H9 (cell line): ENCODE results near the gene ATP6V0A4. TPM values are rescaled to one million over a fixed set of nuclear protein-coding genes. Genes with fewer than 3 reads are reported as not detected.

Source experiments
- DNase-seq: peaks from one replicate; pipeline ENCODE4 v3.0.0-alpha.2; 2017
- H2AFZ ChIP-seq: one replicate; pipeline ENCODE4 v1.6.1; 2013; ENCODE audit warnings: mild to moderate bottlenecking, low read length, control low read depth, moderate library complexity
- H2AK5ac ChIP-seq: 2 replicates; pipeline ENCODE4 v1.6.1; 2013; ENCODE audit warnings: low read length, control low read depth, mixed read lengths; ENCODE audit not compliant: insufficient read length
- H2BK120ac ChIP-seq: one replicate; pipeline ENCODE4 v1.6.1; 2013; ENCODE audit warnings: low read depth, mild to moderate bottlenecking, low read length, control low read depth, inconsistent platforms; ENCODE audit not compliant: poor library complexity, severe bottlenecking
- H2BK12ac ChIP-seq: 2 replicates; pipeline ENCODE4 v1.6.1; 2013; ENCODE audit warnings: low read length, control low read depth, mixed read lengths, low read depth; ENCODE audit not compliant: insufficient read length
- H2BK15ac ChIP-seq: 2 replicates; pipeline ENCODE4 v1.6.1; 2013; ENCODE audit warnings: low read depth, low read length, control low read depth
- H2BK20ac ChIP-seq: one replicate; pipeline ENCODE4 v1.6.1; 2013; ENCODE audit warnings: low read depth, mild to moderate bottlenecking, low read length, control low read depth, inconsistent platforms; ENCODE audit not compliant: poor library complexity, severe bottlenecking
- H2BK5ac ChIP-seq: 2 replicates; pipeline ENCODE4 v1.6.1; 2013; ENCODE audit warnings: low read length, control low read depth, mixed read lengths; ENCODE audit not compliant: insufficient read length
- H3K14ac ChIP-seq: 2 replicates; pipeline ENCODE4 v1.6.1; 2013; ENCODE audit warnings: low read length, control low read depth; ENCODE audit not compliant: insufficient read depth
- H3K18ac ChIP-seq: 2 replicates; pipeline ENCODE4 v1.6.1; 2013; ENCODE audit warnings: low read depth, mild to moderate bottlenecking, mixed read lengths, low read length, control low read depth; ENCODE audit not compliant: insufficient read length
- H3K23ac ChIP-seq: 2 replicates; pipeline ENCODE4 v1.6.1; 2013; ENCODE audit warnings: low read length, control low read depth, mixed read lengths, low read depth; ENCODE audit not compliant: insufficient read length
- H3K23me2 ChIP-seq: 2 replicates; pipeline ENCODE4 v1.6.1; 2013; ENCODE audit warnings: low read depth, mild to moderate bottlenecking, mixed read lengths, low read length, control low read depth; ENCODE audit not compliant: insufficient read length, poor library complexity, severe bottlenecking
- H3K27ac ChIP-seq: 2 replicates; pipeline ENCODE4 v1.5.1; 2013; ENCODE audit warnings: low read length, control low read depth, mixed read lengths, low read depth; ENCODE audit not compliant: insufficient read length
- H3K27me3 ChIP-seq: 2 replicates; pipeline ENCODE4 v1.6.1; 2013; ENCODE audit warnings: low read length, control low read depth, inconsistent platforms; ENCODE audit not compliant: insufficient read depth
- H3K4ac ChIP-seq: 2 replicates; pipeline ENCODE4 v1.6.1; 2013; ENCODE audit warnings: low read depth, mild to moderate bottlenecking, control low read depth, inconsistent platforms, low read length, moderate library complexity
- H3K4me1 ChIP-seq: 2 replicates; pipeline ENCODE4 v1.6.1; 2013; ENCODE audit warnings: low read length, control low read depth, inconsistent platforms; ENCODE audit not compliant: insufficient read depth
- H3K4me2 ChIP-seq: 2 replicates; pipeline ENCODE4 v1.6.1; 2013; ENCODE audit warnings: low read length, control low read depth, mixed read lengths; ENCODE audit not compliant: insufficient read length, insufficient read depth
- H3K56ac ChIP-seq: 2 replicates; pipeline ENCODE4 v1.6.1; 2013; ENCODE audit warnings: low read depth, mild to moderate bottlenecking, mixed read lengths, low read length, control low read depth; ENCODE audit not compliant: insufficient read length
- H3K79me1 ChIP-seq: 2 replicates; pipeline ENCODE4 v1.6.1; 2013; ENCODE audit warnings: low read depth, mild to moderate bottlenecking, moderate library complexity, low read length, control low read depth, inconsistent platforms; ENCODE audit not compliant: insufficient read depth, poor library complexity, severe bottlenecking
- H3K79me2 ChIP-seq: 2 replicates; pipeline ENCODE4 v1.6.1; 2013; ENCODE audit warnings: low read length, control low read depth, inconsistent platforms; ENCODE audit not compliant: insufficient read depth
- H3K9ac ChIP-seq: 2 replicates; pipeline ENCODE4 v1.6.1; 2013; ENCODE audit warnings: low read length, control low read depth, mixed read lengths; ENCODE audit not compliant: insufficient read length; ENCODE audit errors: extremely low read depth
- H3K9me3 ChIP-seq: one replicate; pipeline ENCODE4 v1.6.1; 2013; ENCODE audit warnings: low read depth, low read length, inconsistent platforms; ENCODE audit not compliant: control insufficient read depth
- H3T11ph ChIP-seq: one replicate; pipeline ENCODE4 v1.6.1; 2013; ENCODE audit warnings: mild to moderate bottlenecking, low read length, control low read depth, inconsistent platforms
- H4K20me1 ChIP-seq: one replicate; pipeline ENCODE4 v1.6.1; 2013; ENCODE audit not compliant: control insufficient read depth, insufficient read length, insufficient read depth
- H4K5ac ChIP-seq: 2 replicates; pipeline ENCODE4 v1.6.1; 2013; ENCODE audit warnings: low read depth, mild to moderate bottlenecking, mixed read lengths, low read length, control low read depth; ENCODE audit not compliant: insufficient read length
- H4K8ac ChIP-seq: replicated peaks from 2 replicates; pipeline ENCODE4 v1.6.1; 2013; ENCODE audit warnings: low read length, control low read depth, mixed read lengths, low read depth; ENCODE audit not compliant: insufficient read length
- H4K91ac ChIP-seq: 2 replicates; pipeline ENCODE4 v1.6.1; 2013; ENCODE audit warnings: low read depth, mild to moderate bottlenecking, moderate library complexity, mixed read lengths, low read length, control low read depth; ENCODE audit not compliant: insufficient read length
- H3K27ac Mint-ChIP-seq, 3 experiments: 2 replicates in 2 of 3; 3 replicates in 1 of 3; pipeline ENCODE4 v1.8.0; 2020 to 2021; ENCODE audit warnings: mixed read lengths in 3 of 3, mild to moderate bottlenecking in 1 of 3, moderate library complexity in 1 of 3
- H3K27me3 Mint-ChIP-seq: 2 replicates; pipeline ENCODE4 v1.8.0; 2021; ENCODE audit warnings: low read depth, mild to moderate bottlenecking, moderate library complexity, mixed read lengths
- H3K36me3 Mint-ChIP-seq, 3 experiments: 2 replicates in 2 of 3; 3 replicates in 1 of 3; pipeline ENCODE4 v1.8.0; 2020 to 2021; ENCODE audit warnings: low read depth in 3 of 3, mixed read lengths in 3 of 3; ENCODE audit not compliant: insufficient read depth in 1 of 3
- H3K4me1 Mint-ChIP-seq, 2 experiments: 2 replicates each; pipeline ENCODE4 v1.8.0; 2020; ENCODE audit warnings: mixed read lengths in 2 of 2
- H3K4me3 Mint-ChIP-seq, 2 experiments: 2 replicates in 1 of 2; 3 replicates in 1 of 2; pipeline ENCODE4 v1.8.0; 2020 to 2021; ENCODE audit warnings: mild to moderate bottlenecking in 2 of 2, mixed read lengths in 2 of 2, moderate library complexity in 1 of 2
- H3K9me3 Mint-ChIP-seq, 2 experiments: 2 replicates in 1 of 2; 3 replicates in 1 of 2; pipeline ENCODE4 v1.8.0; 2020; ENCODE audit warnings: mild to moderate bottlenecking in 2 of 2, mixed read lengths in 2 of 2, moderate library complexity in 1 of 2
- WGBS: extraction: QIAGEN DNeasy Blood & Tissue Kit; methylation state at CpG from one replicate; pipeline ENCODE4 v1.1.7; 2013; ENCODE audit warnings: missing lambda C conversion rate, low lambda C conversion rate, mixed read lengths; ENCODE audit not compliant: insufficient read length; ENCODE audit errors: extremely low coverage; 5-methylcytosine and 5-hydroxymethylcytosine counted together
- total RNA-seq: library from RNA; stranded (reverse); gene quantifications from 2 replicates; pipeline ENCODE4 v1.2.1, GENCODE V29; 2021
- TF ChIP-seq, protein P1 (sequence below): fragments of 200-600 bp; sonication (generic); conservative IDR thresholded peaks from 3 replicates; pipeline ENCODE4 v1.8.0; 2021; ENCODE audit warnings: antibody characterized with exemption, mild to moderate bottlenecking

Gene ATP6V0A4
- total RNA-seq, 1 experiment from 2014 or later = 0.79 TPM

DNA sequence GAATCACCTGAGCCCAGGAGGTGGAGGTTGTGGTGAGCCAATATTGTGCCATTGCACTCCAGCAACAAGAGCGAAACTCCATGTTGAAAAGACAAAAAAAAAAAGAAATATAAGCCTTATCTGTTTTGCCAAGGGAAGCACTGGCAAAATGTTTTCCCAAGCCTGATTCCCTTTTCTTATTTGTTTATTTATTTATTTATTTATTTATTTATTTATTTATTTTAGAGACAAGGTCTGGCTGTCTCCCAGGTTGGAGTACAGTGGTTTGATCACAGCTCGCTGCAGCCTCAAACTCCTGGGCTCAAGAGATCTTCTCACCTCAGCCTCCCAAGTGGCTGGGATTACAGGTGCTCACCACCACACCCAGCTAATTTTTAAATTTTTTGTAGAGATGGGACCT lies 141.0 kb downstream of the ATP6V0A4 start:
- H2BK5ac ChIP-seq = no peak overlapping the region
- H4K5ac ChIP-seq = no peak overlapping the region
- H2BK15ac ChIP-seq = no peak overlapping the region
- H2AK5ac ChIP-seq = no peak overlapping the region
- peaks cover 21 to 26% of the 10 kb centered on the region in 2 experiments for H3K9me3 Mint-ChIP-seq
- no peaks in the 10 kb centered on the region for H3K23me2 ChIP-seq
- TF ChIP-seq, protein P1, sequence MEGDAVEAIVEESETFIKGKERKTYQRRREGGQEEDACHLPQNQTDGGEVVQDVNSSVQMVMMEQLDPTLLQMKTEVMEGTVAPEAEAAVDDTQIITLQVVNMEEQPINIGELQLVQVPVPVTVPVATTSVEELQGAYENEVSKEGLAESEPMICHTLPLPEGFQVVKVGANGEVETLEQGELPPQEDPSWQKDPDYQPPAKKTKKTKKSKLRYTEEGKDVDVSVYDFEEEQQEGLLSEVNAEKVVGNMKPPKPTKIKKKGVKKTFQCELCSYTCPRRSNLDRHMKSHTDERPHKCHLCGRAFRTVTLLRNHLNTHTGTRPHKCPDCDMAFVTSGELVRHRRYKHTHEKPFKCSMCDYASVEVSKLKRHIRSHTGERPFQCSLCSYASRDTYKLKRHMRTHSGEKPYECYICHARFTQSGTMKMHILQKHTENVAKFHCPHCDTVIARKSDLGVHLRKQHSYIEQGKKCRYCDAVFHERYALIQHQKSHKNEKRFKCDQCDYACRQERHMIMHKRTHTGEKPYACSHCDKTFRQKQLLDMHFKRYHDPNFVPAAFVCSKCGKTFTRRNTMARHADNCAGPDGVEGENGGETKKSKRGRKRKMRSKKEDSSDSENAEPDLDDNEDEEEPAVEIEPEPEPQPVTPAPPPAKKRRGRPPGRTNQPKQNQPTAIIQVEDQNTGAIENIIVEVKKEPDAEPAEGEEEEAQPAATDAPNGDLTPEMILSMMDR = no peak
- H3T11ph ChIP-seq = no peak overlapping the region
- H3K23ac ChIP-seq = no peak overlapping the region
- no peak overlapping the region for H3K4me3 Mint-ChIP-seq
- H3K27me3 ChIP-seq = no peaks in the 10 kb centered on the region
- no peaks in the 10 kb centered on the region for H3K9me3 ChIP-seq
- no peak overlapping the region for H3K27ac ChIP-seq
- no peaks in the 10 kb centered on the region for H3K79me1 ChIP-seq
- no peak for DNase-seq
- H3K56ac ChIP-seq = no peak overlapping the region
- no peaks in the 10 kb centered on the region for H3K4me1 ChIP-seq
- H3K36me3 Mint-ChIP-seq = peaks cover 3 to 16% (median 7%) of the 10 kb centered on the region in 3 experiments
- H2AFZ ChIP-seq = no peak overlapping the region
- H3K27ac Mint-ChIP-seq = no peak overlapping the region
- no peak overlapping the region for H3K4ac ChIP-seq
- no peak overlapping the region for H2BK20ac ChIP-seq
- H3K9ac ChIP-seq = no peak overlapping the region
- no peak overlapping the region for H4K8ac ChIP-seq
- H4K91ac ChIP-seq = no peak overlapping the region
- no peak overlapping the region for H2BK12ac ChIP-seq
- no peaks in the 10 kb centered on the region for H3K27me3 Mint-ChIP-seq
- H3K18ac ChIP-seq = no peak overlapping the region
- no peaks in the 10 kb centered on the region for H3K79me2 ChIP-seq
- no peak overlapping the region for H3K14ac ChIP-seq
- H2BK120ac ChIP-seq = no peak overlapping the region
- WGBS = no CpG with 5 or more reads among the region's 2 CpGs
- peaks cover 21 to 23% of the 10 kb centered on the region in 2 experiments for H3K4me1 Mint-ChIP-seq
- no peaks in the 10 kb centered on the region for H4K20me1 ChIP-seq
- H3K4me2 ChIP-seq = no peak overlapping the region

Other genes with a start within 250 kb of the ATP6V0A4 start
- 1.1 and 1.4 TPM in 2 replicates for gene SVOPL, start 96.8 kb downstream of the ATP6V0A4 start, total RNA-seq
- 0.22 TPM in 1 of 2 replicates, not detected in the other for gene TMEM213, start 202 bp downstream of the ATP6V0A4 start, total RNA-seq
- gene KIAA1549, start 183.2 kb upstream of the ATP6V0A4 start, total RNA-seq = 11.4 and 11.9 TPM in 2 replicates
- not detected in 2 replicates for gene ZC3HAV1L, start 237.8 kb upstream of the ATP6V0A4 start, total RNA-seq